HepG2 (cell line): ENCODE results near the gene BCAP29. TPM values are rescaled to one million over a fixed set of nuclear protein-coding genes. Genes with fewer than 3 reads are reported as not detected.

Experiments
- ASH2L ChIP-seq: fragments of 300-600, 200-600 bp; sonication (generic); IDR thresholded peaks from 2 replicates; pipeline ENCODE4 v1.7.0; 2017; ENCODE audit warnings: low read depth, mild to moderate bottlenecking, moderate library complexity, mixed read lengths, low read length; ENCODE audit not compliant: insufficient read length
- CEBPB ChIP-seq: IDR thresholded peaks from 2 replicates; pipeline ENCODE4 v1.6.1; 2011; ENCODE audit warnings: low read depth, low read length, improper control_type of control experiment, borderline replicate concordance
- EHMT2 ChIP-seq: fragments of 200-600 bp; sonication (generic); IDR thresholded peaks from 2 replicates; pipeline ENCODE4 v1.7.0; 2017; ENCODE audit warnings: antibody characterized with exemption, low read depth, low read length, borderline replicate concordance
- GABPB1 ChIP-seq: IDR thresholded peaks from 2 replicates; pipeline ENCODE4 v1.6.1; 2016; ENCODE audit warnings: mild to moderate bottlenecking, missing genetic modification reagents, moderate library complexity, missing compliant biosample characterization
- KDM2A ChIP-seq: sonication (generic); formaldehyde crosslinking; IDR thresholded peaks from 2 replicates; pipeline ENCODE4 v1.4.0; 2020; ENCODE audit warnings: low read depth, missing genetic modification reagents, borderline replicate concordance
- NCOR1 ChIP-seq: fragments of 200-600 bp; sonication (generic); IDR thresholded peaks from 2 replicates; pipeline ENCODE4 v1.7.0; 2017; ENCODE audit warnings: antibody characterized with exemption, low read length, borderline replicate concordance
- RXRA ChIP-seq: sonication (generic); formaldehyde crosslinking; IDR thresholded peaks from 2 replicates; pipeline ENCODE4 v1.5.1; 2020; ENCODE audit warnings: missing genetic modification reagents
- SATB2 ChIP-seq: sonication (generic); formaldehyde crosslinking; IDR thresholded peaks from 2 replicates; pipeline ENCODE4 v1.5.0; 2020; ENCODE audit warnings: missing genetic modification reagents
- SETDB1 ChIP-seq: sonication (generic); formaldehyde crosslinking; IDR thresholded peaks from 2 replicates; pipeline ENCODE4 v1.5.1; 2020; ENCODE audit warnings: missing genetic modification reagents, mild to moderate bottlenecking, borderline replicate concordance
- SPEN ChIP-seq: sonication (generic); formaldehyde crosslinking; IDR thresholded peaks from 2 replicates; pipeline ENCODE4 v1.5.1; 2020; ENCODE audit warnings: low read depth, mild to moderate bottlenecking, missing genetic modification reagents
- SRSF1 ChIP-seq: fragments of 200-400 bp; formaldehyde crosslinking; optimal IDR thresholded peaks from 2 replicates; pipeline ENCODE3; 2017; ENCODE audit warnings: mild to moderate bottlenecking, low read depth, low read length, moderate library complexity
- TAF15 ChIP-seq: fragments of 200-400 bp; formaldehyde crosslinking; IDR thresholded peaks from one replicate; pipeline ENCODE4 v1.6.1; 2018; ENCODE audit warnings: mild to moderate bottlenecking, low read depth, low read length; ENCODE audit not compliant: poor library complexity, severe bottlenecking
- TEAD3 ChIP-seq: optimal IDR thresholded peaks from 2 replicates; pipeline ENCODE3; 2016; ENCODE audit warnings: borderline replicate concordance
- ZNF225 ChIP-seq: sonication (generic); formaldehyde crosslinking; IDR thresholded peaks from 2 replicates; pipeline ENCODE4 v1.4.0; 2020; ENCODE audit warnings: mild to moderate bottlenecking, missing genetic modification reagents
- ZNF274 ChIP-seq: sonication (generic); formaldehyde crosslinking; IDR thresholded peaks from 2 replicates; pipeline ENCODE4 v1.5.1; 2020; ENCODE audit warnings: mild to moderate bottlenecking, missing genetic modification reagents
- ZNF34 ChIP-seq: sonication (generic); formaldehyde crosslinking; IDR thresholded peaks from 2 replicates; pipeline ENCODE4 v1.4.0; 2020; ENCODE audit warnings: mild to moderate bottlenecking, missing genetic modification reagents, borderline replicate concordance
- ZNF570 ChIP-seq: sonication (generic); formaldehyde crosslinking; IDR thresholded peaks from 2 replicates; pipeline ENCODE4 v1.4.0; 2020; ENCODE audit warnings: mild to moderate bottlenecking, missing genetic modification reagents, borderline replicate concordance
- ZNF589 ChIP-seq: sonication (generic); formaldehyde crosslinking; conservative IDR thresholded peaks from 2 replicates; pipeline ENCODE4 v1.8.0; 2022; ENCODE audit warnings: mild to moderate bottlenecking, moderate library complexity, missing genetic modification reagents
- ZNF670 ChIP-seq: sonication (generic); formaldehyde crosslinking; IDR thresholded peaks from 2 replicates; pipeline ENCODE4 v1.8.0; 2022; ENCODE audit warnings: mild to moderate bottlenecking, missing genetic modification reagents, borderline replicate concordance
- ZSCAN31 ChIP-seq: sonication (generic); formaldehyde crosslinking; IDR thresholded peaks from 2 replicates; pipeline ENCODE4 v1.5.0; 2020; ENCODE audit warnings: low read depth, mild to moderate bottlenecking, missing genetic modification reagents
- polyA plus RNA-seq, 8 experiments: library from polyadenylated mRNA; depleted of rRNA in 3 of 8; stranded (reverse) in 7 of 8; unstranded in 1 of 8; fragments of >200 nt; fragmentation: Illumina TruSeq in 4 of 8; extraction: Trizol in 4 of 8; gene quantifications; 2 replicates each; pipeline versions ENCODE4 v1.2.1 to v1.2.3, GENCODE V29; 2011 to 2016; ENCODE audit warnings: low read depth in 4 of 8, missing spikeins in 1 of 8, mixed read lengths in 1 of 8; ENCODE audit not compliant: insufficient read depth in 1 of 8
- total RNA-seq, 5 experiments: library from RNA; depleted of rRNA; stranded (reverse); fragments of >200 nt; fragmentation: Illumina TruSeq; extraction: Trizol; gene quantifications; 2 replicates each; pipeline ENCODE4 v1.2.3, GENCODE V29; 2016; ENCODE audit warnings: low read depth in 1 of 5
- TF ChIP-seq, protein P1 (sequence below): sonication (generic); formaldehyde crosslinking; IDR thresholded peaks from 2 replicates; pipeline ENCODE4 v1.4.0; 2020; ENCODE audit warnings: low read depth, missing genetic modification reagents
- TF ChIP-seq, protein P2 (sequence below): sonication (generic); formaldehyde crosslinking; IDR thresholded peaks from 2 replicates; pipeline ENCODE4 v1.5.1; 2020; ENCODE audit warnings: mild to moderate bottlenecking, missing genetic modification reagents, moderate library complexity
- TF ChIP-seq, protein P3 (sequence below), 2 experiments: fragments of 450-650 bp in 1 of 2; sonication (generic) in 1 of 2; formaldehyde crosslinking; IDR thresholded peaks; 2 replicates each; pipeline versions ENCODE4 v1.5.0 to v1.8.0; 2020 to 2022; ENCODE audit warnings: mild to moderate bottlenecking in 1 of 2, missing genetic modification reagents in 1 of 2

Gene BCAP29
- total and polyA plus RNA-seq, 2 of the 13 experiments (the other 11 are each of a cell fraction or from before 2014, with no cell fraction given), result 15.3 to 35.6 TPM

DNA sequence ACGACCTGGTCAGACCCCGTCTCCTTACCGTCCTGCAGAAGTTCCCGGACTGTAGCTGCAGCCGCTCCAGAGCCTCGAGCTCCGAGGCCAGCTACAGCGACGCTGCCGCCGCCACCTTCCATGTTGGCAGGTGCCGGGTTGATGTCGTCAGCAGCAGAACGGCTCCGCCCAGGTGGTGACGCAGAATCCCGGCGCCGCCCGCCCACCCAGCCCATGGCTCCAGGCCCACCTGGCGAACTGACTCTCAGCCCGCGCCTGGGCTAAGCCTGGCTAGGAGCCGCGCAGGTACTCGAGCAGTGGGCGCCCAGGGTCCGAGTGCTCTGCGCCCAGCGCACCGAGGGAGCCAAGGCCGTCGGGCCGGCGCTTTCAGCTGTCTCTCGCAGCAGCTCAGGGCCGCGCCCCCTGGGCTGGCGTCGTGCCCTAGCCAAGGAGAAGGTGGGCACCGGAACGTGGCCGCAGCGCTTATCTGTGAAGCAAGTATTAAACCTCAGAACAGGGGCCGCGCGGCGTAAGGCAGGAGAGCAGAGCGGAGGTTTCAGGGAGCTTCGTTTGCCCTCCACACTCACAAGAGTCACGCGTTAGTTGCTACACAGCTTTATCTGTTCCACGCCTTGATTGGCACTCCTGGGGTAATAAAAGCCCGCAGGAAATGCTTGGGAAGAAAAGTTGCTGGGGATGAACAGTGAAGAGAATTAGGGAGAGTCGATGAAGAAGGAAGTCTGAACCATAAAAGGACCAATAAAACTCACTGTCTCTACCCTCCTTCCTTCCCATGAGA, 16.1 kb upstream of the BCAP29 start, which contains the start of the genes COG5 and DUS4L (continued):
- TF ChIP-seq SATB2, result 0 out of 2 replicates have a peak, but pooled peaks have one; percentile 68
- TF ChIP-seq SPEN (CRISPR knock-in tag), result peak; percentile 75; the same call in 1 of the 2 replicates
- TF ChIP-seq CEBPB, result no peak
- TF ChIP-seq RXRA (CRISPR knock-in tag), result peak; percentile 76
- no peak for TF ChIP-seq EHMT2
- 0 out of 2 replicates have a peak, but pooled peaks have one; percentile 45 for TF ChIP-seq ZNF570 (CRISPR knock-in tag)
- TF ChIP-seq, protein P1, sequence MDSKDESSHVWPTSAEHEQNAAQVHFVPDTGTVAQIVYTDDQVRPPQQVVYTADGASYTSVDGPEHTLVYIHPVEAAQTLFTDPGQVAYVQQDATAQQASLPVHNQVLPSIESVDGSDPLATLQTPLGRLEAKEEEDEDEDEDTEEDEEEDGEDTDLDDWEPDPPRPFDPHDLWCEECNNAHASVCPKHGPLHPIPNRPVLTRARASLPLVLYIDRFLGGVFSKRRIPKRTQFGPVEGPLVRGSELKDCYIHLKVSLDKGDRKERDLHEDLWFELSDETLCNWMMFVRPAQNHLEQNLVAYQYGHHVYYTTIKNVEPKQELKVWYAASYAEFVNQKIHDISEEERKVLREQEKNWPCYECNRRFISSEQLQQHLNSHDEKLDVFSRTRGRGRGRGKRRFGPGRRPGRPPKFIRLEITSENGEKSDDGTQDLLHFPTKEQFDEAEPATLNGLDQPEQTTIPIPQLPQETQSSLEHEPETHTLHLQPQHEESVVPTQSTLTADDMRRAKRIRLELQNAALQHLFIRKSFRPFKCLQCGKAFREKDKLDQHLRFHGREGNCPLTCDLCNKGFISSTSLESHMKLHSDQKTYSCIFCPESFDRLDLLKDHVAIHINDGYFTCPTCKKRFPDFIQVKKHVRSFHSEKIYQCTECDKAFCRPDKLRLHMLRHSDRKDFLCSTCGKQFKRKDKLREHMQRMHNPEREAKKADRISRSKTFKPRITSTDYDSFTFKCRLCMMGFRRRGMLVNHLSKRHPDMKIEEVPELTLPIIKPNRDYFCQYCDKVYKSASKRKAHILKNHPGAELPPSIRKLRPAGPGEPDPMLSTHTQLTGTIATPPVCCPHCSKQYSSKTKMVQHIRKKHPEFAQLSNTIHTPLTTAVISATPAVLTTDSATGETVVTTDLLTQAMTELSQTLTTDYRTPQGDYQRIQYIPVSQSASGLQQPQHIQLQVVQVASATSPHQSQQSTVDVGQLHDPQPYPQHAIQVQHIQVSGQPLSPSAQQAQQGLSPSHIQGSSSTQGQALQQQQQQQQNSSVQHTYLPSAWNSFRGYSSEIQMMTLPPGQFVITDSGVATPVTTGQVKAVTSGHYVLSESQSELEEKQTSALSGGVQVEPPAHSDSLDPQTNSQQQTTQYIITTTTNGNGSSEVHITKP (CRISPR knock-in tag), result peak; percentile 98
- peak; percentile 89 for TF ChIP-seq GABPB1
- TF ChIP-seq ZNF225 (CRISPR knock-in tag), result peak; percentile 74; the same call in 1 of the 2 replicates
- peak; percentile 60; the same call in 1 of the 2 replicates for TF ChIP-seq ZNF670 (CRISPR knock-in tag)
- TF ChIP-seq TAF15, result no peak
- TF ChIP-seq SRSF1, result peak; percentile 85
- peak; percentile 89 for TF ChIP-seq ZSCAN31 (CRISPR knock-in tag)
- TF ChIP-seq ZNF34 (CRISPR knock-in tag), result no peak
- peak; percentile 74 for TF ChIP-seq TEAD3
- TF ChIP-seq, protein P2, sequence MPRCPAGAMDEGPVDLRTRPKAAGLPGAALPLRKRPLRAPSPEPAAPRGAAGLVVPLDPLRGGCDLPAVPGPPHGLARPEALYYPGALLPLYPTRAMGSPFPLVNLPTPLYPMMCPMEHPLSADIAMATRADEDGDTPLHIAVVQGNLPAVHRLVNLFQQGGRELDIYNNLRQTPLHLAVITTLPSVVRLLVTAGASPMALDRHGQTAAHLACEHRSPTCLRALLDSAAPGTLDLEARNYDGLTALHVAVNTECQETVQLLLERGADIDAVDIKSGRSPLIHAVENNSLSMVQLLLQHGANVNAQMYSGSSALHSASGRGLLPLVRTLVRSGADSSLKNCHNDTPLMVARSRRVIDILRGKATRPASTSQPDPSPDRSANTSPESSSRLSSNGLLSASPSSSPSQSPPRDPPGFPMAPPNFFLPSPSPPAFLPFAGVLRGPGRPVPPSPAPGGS (CRISPR knock-in tag), result 0 out of 2 replicates have a peak, but pooled peaks have one; percentile 37
- TF ChIP-seq KDM2A, result peak; percentile 90
- TF ChIP-seq ZNF589 (CRISPR knock-in tag), result peak; percentile 83
- no peak for TF ChIP-seq SETDB1 (CRISPR knock-in tag)
- TF ChIP-seq, protein P3, sequence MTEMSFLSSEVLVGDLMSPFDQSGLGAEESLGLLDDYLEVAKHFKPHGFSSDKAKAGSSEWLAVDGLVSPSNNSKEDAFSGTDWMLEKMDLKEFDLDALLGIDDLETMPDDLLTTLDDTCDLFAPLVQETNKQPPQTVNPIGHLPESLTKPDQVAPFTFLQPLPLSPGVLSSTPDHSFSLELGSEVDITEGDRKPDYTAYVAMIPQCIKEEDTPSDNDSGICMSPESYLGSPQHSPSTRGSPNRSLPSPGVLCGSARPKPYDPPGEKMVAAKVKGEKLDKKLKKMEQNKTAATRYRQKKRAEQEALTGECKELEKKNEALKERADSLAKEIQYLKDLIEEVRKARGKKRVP (CRISPR knock-in tag; IDR thresholded peaks at IDR 0.05), result peak in 1 of 2 experiments; percentile 93; a peak in 2 of 4 replicates
- TF ChIP-seq ZNF274 (CRISPR knock-in tag), result peak; percentile 64; the same call in 1 of the 2 replicates
- no peak for TF ChIP-seq NCOR1
- peak; percentile 88 for TF ChIP-seq ASH2L
